ENCODE results near the gene BRD4.
A peak's percentile ranks its signal among the peaks of the same experiment; 100 is the strongest.

BRD4 gene

GRCh38 chr19:15321739-15322138 lies 10.6 kb downstream of the BRD4 start (continued):
- TF ChIP-seq ZBTB26 (tag by site-specific recombination; optimal IDR thresholded peaks at IDR 0.05) (no peak), ZNF140 (tag by site-specific recombination; IDR thresholded peaks at IDR 0.05) (no peak), ZSCAN4 (tag by site-specific recombination; IDR thresholded peaks at IDR 0.05) (peak; percentile 10; the same call in 1 of the 2 replicates), ZNF580 (tag by site-specific recombination; IDR thresholded peaks at IDR 0.05) (no peak), ZNF19 (tag by site-specific recombination; IDR thresholded peaks at IDR 0.05; ENCODE audit: low read depth) (no peak), ZNF776 (tag by site-specific recombination; IDR thresholded peaks at IDR 0.05; ENCODE audit: borderline replicate concordance) (no peak), PRDM4 (tag by site-specific recombination; IDR thresholded peaks at IDR 0.05) (no peak), ZNF548 (tag by site-specific recombination; IDR thresholded peaks at IDR 0.05) (no peak), SCRT2 (tag by site-specific recombination; IDR thresholded peaks at IDR 0.05) (peak; percentile 59), ZNF624 (tag by site-specific recombination; IDR thresholded peaks at IDR 0.05) (no peak), ZNF174 (tag by site-specific recombination; IDR thresholded peaks at IDR 0.05) (no peak), ZNF610 (tag by site-specific recombination; IDR thresholded peaks at IDR 0.05; ENCODE audit: borderline replicate concordance) (no peak)

- Histone ChIP-seq H3K4me1 (ENCODE audit: control insufficient read depth, insufficient read depth, low read length) (peaks cover 54% of the 10 kb centered on the region), H3K27ac (ENCODE audit: extremely low read depth, low read depth, low read length) (no peak overlapping the region), H3K4me3 (ENCODE audit: low read depth, low read length) (no peak overlapping the region), H3K36me3 (ENCODE audit: control insufficient read depth in 2 of 2, insufficient read depth in 1 of 2, low read length in 2 of 2) (peaks cover 0 to 6% of the 10 kb centered on the region in 2 experiments; a peak in 2 of 3 replicates), H3K9me3 (ENCODE audit: control insufficient read depth, insufficient read depth, low read depth, low read length) (no peaks in the 10 kb centered on the region)
- TF ChIP-seq ZNF777 (tag by site-specific recombination; IDR thresholded peaks at IDR 0.05; ENCODE audit: borderline replicate concordance) (no peak), ZNF629 (tag by site-specific recombination; IDR thresholded peaks at IDR 0.05) (0 out of 2 replicates have a peak, but pooled peaks have one; percentile 14), ZNF521 (tag by site-specific recombination; IDR thresholded peaks at IDR 0.05) (no peak), ZNF580 (tag by site-specific recombination; IDR thresholded peaks at IDR 0.05) (no peak), ZNF112 (tag by site-specific recombination; IDR thresholded peaks at IDR 0.05) (no peak), PBX3 (CRISPR knock-in tag; IDR thresholded peaks at IDR 0.05) (no peak), ZNF16 (tag by site-specific recombination; IDR thresholded peaks at IDR 0.05; ENCODE audit: low read depth) (no peak)
- POLR2A ChIA-PET, result no interaction called here
- CTCF ChIA-PET, result no interaction called here
These were observed 12.2 kb downstream of the BRD4 start for GRCh38 chr19:15320116-15320515.

Data from HEK293 (cell line).